ENCODE data around the gene PATE1. TPM values are rescaled to one million over a fixed set of nuclear protein-coding genes. Genes with fewer than 3 reads are reported as not detected.

The PATE1 gene
- total RNA-seq, 4 donors from 2014 or later: not detected

DNA sequence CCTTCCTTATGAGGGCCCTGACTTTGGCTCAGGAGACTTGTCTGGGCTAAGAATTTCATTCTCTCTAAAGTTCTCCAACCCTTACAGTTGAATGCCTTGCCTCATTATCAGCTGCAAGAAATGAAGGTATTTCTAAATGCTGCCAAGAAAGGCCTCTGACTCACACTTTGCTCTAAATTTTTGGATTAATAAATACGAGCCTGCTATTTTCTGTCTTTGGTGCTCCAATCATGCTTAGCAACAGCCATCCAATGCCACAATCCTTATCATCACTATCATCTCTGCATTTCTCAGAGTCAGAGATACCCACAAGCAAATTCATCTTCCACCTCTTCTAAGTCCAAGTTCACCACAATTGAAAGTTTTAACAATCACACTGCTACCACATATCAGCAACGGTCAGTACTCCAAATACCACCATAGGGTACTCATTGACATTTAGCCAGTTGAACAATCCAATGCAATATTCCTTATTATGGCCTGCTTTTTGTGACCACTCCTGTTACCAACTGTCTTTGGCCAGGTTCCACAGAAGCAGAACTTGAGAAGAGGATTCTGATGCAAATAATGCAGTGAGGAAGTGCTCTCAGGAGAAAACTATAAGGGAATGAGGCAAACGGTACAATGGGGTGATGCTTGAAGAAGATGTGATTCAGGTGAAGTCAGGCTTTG, 26.9 kb downstream of the PATE1 start:
- no peak for DNase-seq (ENCODE audit: low spot score in 2 of 2)
- Histone ChIP-seq H3K27me3 (no peaks in the 10 kb centered on the region), H3K36me3 (no peaks in the 10 kb centered on the region), H3K27ac (no peak overlapping the region), H3K4me1 (no peaks in the 10 kb centered on the region), H3K4me3 (no peak overlapping the region), H3K9me3 (no peaks in the 10 kb centered on the region)
- no peak for TF ChIP-seq EP300 (IDR thresholded peaks at IDR 0.05)
- no peak for TF ChIP-seq POLR2A (IDR thresholded peaks at IDR 0.05)
- no peak for TF ChIP-seq POLR2AphosphoS5 (IDR thresholded peaks at IDR 0.05)
- TF ChIP-seq, protein P1, sequence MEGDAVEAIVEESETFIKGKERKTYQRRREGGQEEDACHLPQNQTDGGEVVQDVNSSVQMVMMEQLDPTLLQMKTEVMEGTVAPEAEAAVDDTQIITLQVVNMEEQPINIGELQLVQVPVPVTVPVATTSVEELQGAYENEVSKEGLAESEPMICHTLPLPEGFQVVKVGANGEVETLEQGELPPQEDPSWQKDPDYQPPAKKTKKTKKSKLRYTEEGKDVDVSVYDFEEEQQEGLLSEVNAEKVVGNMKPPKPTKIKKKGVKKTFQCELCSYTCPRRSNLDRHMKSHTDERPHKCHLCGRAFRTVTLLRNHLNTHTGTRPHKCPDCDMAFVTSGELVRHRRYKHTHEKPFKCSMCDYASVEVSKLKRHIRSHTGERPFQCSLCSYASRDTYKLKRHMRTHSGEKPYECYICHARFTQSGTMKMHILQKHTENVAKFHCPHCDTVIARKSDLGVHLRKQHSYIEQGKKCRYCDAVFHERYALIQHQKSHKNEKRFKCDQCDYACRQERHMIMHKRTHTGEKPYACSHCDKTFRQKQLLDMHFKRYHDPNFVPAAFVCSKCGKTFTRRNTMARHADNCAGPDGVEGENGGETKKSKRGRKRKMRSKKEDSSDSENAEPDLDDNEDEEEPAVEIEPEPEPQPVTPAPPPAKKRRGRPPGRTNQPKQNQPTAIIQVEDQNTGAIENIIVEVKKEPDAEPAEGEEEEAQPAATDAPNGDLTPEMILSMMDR (IDR thresholded peaks at IDR 0.05): no peak
- 36% methylated on average over 3 of the region's 3 CpGs for WGBS

DNA sequence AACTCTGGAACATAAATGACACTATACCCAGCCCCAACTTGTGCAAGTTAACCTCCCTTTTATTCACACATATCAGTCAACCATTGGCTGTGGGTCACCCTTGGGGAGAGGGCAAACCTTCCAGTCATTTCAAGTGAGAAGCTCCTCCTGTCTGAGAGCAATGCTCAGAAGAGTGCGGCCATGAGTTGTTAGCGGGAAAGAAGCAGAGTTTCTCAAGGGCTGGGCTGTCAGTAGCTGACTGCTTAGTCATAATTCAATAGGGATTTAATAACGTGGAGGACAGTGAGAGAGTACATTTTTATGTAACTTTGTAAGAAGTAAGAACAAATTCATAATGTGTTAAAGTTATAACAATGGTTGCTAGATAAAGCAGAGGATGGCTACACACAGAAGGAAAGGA, 27.4 kb downstream of the PATE1 start:
- no peak overlapping the region for H3K4me3 ChIP-seq
- no peak overlapping the region for H3K27ac ChIP-seq
- no peaks in the 10 kb centered on the region for H3K9me3 ChIP-seq
- WGBS: 64% methylated on average over 3 of the region's 3 CpGs
- no peaks in the 10 kb centered on the region for H3K36me3 ChIP-seq
- no peak for DNase-seq (ENCODE audit: low spot score in 2 of 2)
- TF ChIP-seq EP300 (IDR thresholded peaks at IDR 0.05) (no peak), POLR2AphosphoS5 (IDR thresholded peaks at IDR 0.05) (no peak), POLR2A (IDR thresholded peaks at IDR 0.05) (no peak)
- TF ChIP-seq, protein P1 (IDR thresholded peaks at IDR 0.05): no peak
- H3K27me3 ChIP-seq: no peaks in the 10 kb centered on the region
- no peaks in the 10 kb centered on the region for H3K4me1 ChIP-seq

GRCh38 chr11:125777309-125777708, 31.2 kb downstream of the PATE1 start:
- DNase-seq (ENCODE audit: low spot score in 2 of 2): no peak
- WGBS: 43% methylated on average over 5 of the region's 5 CpGs
- no peaks in the 10 kb centered on the region for H3K36me3 ChIP-seq
- H3K4me1 ChIP-seq: no peaks in the 10 kb centered on the region
- TF ChIP-seq POLR2AphosphoS5 (IDR thresholded peaks at IDR 0.05): no peak
- TF ChIP-seq POLR2A (IDR thresholded peaks at IDR 0.05): no peak
- TF ChIP-seq, protein P1 (IDR thresholded peaks at IDR 0.05): no peak
- no peak for TF ChIP-seq EP300 (IDR thresholded peaks at IDR 0.05)
- H3K9me3 ChIP-seq: no peaks in the 10 kb centered on the region
- H3K4me3 ChIP-seq: no peak overlapping the region
- no peaks in the 10 kb centered on the region for H3K27me3 ChIP-seq
- no peak overlapping the region for H3K27ac ChIP-seq

GRCh38 chr11:125778728-125779127, 32.6 kb downstream of the PATE1 start, which contains the start of gene PATE2:
Gene PATE2 (minus strand): TSS chr11:125778828. CDS start chr11:125778773, 55 bp downstream.
- Histone ChIP-seq H3K27ac (no peak within 1 kb of the TSS), H3K36me3 (no peaks in the 10 kb centered on the region), H3K4me1 (no peaks in the 10 kb centered on the region), H3K27me3 (no peaks in the 10 kb centered on the region), H3K4me3 (no peak within 1 kb of the TSS), H3K9me3 (no peaks in the 10 kb centered on the region)
- TF ChIP-seq, protein P1 (IDR thresholded peaks at IDR 0.05): no peak
- TF ChIP-seq POLR2AphosphoS5 (IDR thresholded peaks at IDR 0.05): no peak
- no peak for TF ChIP-seq POLR2A (IDR thresholded peaks at IDR 0.05)
- TF ChIP-seq EP300 (IDR thresholded peaks at IDR 0.05): no peak
- DNase-seq (ENCODE audit: low spot score in 2 of 2): no peak

- Histone ChIP-seq H3K9me3 (no peaks in the 10 kb centered on the region), H3K27me3 (no peaks in the 10 kb centered on the region), H3K36me3 (no peaks in the 10 kb centered on the region), H3K27ac (no peak overlapping the region), H3K4me3 (no peak overlapping the region), H3K4me1 (no peaks in the 10 kb centered on the region)
- WGBS: 66% methylated on average over 2 of the region's 2 CpGs
- TF ChIP-seq EP300 (IDR thresholded peaks at IDR 0.05): no peak
- TF ChIP-seq, protein P1 (IDR thresholded peaks at IDR 0.05): no peak
- TF ChIP-seq POLR2A (IDR thresholded peaks at IDR 0.05): no peak
- no peak for TF ChIP-seq POLR2AphosphoS5 (IDR thresholded peaks at IDR 0.05)
- no peak for DNase-seq (ENCODE audit: low spot score in 2 of 2)
Measured at GRCh38 chr11:125784678-125785077, 38.6 kb downstream of the PATE1 start.

Data from suprapubic skin (tissue), 4 donors.